Left ventricle myocardium inferior (tissue), 1 donor: ENCODE data around the gene FBLN2. TPM values are rescaled to one million over a fixed set of nuclear protein-coding genes. Genes with fewer than 3 reads are reported as not detected.

Experiments
- DNase-seq: peaks from one replicate; pipeline ENCODE4 v3.0.0-alpha.2; 2020
- H3K27ac ChIP-seq: fragments of 200-600 bp; replicated peaks from 2 replicates; pipeline ENCODE4 v1.8.0; 2021
- H3K27me3 ChIP-seq: fragments of 200-600 bp; 2 replicates; pipeline ENCODE4 v1.8.0; 2021; ENCODE audit warnings: low read depth
- H3K36me3 ChIP-seq: fragments of 200-600 bp; 2 replicates; pipeline ENCODE4 v1.8.0; 2021
- H3K4me1 ChIP-seq: fragments of 200-600 bp; 2 replicates; pipeline ENCODE4 v1.8.0; 2021
- H3K4me3 ChIP-seq: fragments of 200-600 bp; 2 replicates; pipeline ENCODE4 v1.8.0; 2021; ENCODE audit warnings: mild to moderate bottlenecking, moderate library complexity
- H3K9me3 ChIP-seq: fragments of 200-600 bp; replicated peaks from 2 replicates; pipeline ENCODE4 v1.8.0; 2021
- intact Hi-C: fragments of 100-400 bp; cut with micrococcal nuclease; formaldehyde crosslinking; loops from one replicate; pipeline ENCODE4 v1.11.0; 2022
- total RNA-seq: library from RNA; stranded (reverse); fragmentation: NEBNext Ultra II Directional; extraction: Animal tissue kit (Norgen Biotek cat#: 25700); gene quantifications from one replicate; pipeline ENCODE4 v1.2.1, GENCODE V29; 2021
- TF ChIP-seq, protein P1 (sequence below): fragments of 200-600 bp; IDR thresholded peaks from 2 replicates; pipeline ENCODE4 v1.8.0; 2021; ENCODE audit warnings: antibody characterized with exemption, mild to moderate bottlenecking, borderline replicate concordance
- donor health status: DM: no; HTN: yes; CAD: no; lungs with severe emphysema.

The FBLN2 gene
- total RNA-seq, 1 donor from 2014 or later, result 56.7 TPM

DNA sequence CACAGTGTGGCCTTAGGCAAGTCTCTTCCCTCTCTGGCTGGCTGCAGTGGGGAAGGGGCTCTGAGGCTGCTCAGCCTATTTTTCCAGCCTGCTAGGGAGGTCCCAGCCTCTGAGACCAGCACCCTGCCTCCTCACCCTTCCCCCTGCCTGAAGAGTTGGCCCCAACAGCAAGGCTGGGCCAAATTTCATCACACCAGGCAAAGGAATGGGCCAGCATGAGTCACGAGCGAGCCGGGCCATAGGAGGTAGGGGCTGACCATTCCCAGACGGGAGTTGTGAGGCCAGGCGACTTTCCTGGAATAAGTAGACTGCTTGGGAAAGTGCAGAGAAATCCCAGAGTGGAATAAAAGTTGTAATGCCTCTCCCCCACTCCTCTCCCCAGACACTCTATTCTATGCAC is 5.7 kb upstream of the FBLN2 start:
- peaks cover 36% of the 10 kb centered on the region for H3K27me3 ChIP-seq
- intact Hi-C loops, result no loop called here
- DNase-seq, result peak; percentile 81
- peaks cover 12% of the 10 kb centered on the region for H3K9me3 ChIP-seq
- no peaks in the 10 kb centered on the region for H3K36me3 ChIP-seq
- H3K4me1 ChIP-seq, result peaks cover 31% of the 10 kb centered on the region
- peak overlapping the region; percentile 77 for H3K27ac ChIP-seq
- no peak overlapping the region for H3K4me3 ChIP-seq
- TF ChIP-seq, protein P1, sequence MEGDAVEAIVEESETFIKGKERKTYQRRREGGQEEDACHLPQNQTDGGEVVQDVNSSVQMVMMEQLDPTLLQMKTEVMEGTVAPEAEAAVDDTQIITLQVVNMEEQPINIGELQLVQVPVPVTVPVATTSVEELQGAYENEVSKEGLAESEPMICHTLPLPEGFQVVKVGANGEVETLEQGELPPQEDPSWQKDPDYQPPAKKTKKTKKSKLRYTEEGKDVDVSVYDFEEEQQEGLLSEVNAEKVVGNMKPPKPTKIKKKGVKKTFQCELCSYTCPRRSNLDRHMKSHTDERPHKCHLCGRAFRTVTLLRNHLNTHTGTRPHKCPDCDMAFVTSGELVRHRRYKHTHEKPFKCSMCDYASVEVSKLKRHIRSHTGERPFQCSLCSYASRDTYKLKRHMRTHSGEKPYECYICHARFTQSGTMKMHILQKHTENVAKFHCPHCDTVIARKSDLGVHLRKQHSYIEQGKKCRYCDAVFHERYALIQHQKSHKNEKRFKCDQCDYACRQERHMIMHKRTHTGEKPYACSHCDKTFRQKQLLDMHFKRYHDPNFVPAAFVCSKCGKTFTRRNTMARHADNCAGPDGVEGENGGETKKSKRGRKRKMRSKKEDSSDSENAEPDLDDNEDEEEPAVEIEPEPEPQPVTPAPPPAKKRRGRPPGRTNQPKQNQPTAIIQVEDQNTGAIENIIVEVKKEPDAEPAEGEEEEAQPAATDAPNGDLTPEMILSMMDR, result no peak

DNA sequence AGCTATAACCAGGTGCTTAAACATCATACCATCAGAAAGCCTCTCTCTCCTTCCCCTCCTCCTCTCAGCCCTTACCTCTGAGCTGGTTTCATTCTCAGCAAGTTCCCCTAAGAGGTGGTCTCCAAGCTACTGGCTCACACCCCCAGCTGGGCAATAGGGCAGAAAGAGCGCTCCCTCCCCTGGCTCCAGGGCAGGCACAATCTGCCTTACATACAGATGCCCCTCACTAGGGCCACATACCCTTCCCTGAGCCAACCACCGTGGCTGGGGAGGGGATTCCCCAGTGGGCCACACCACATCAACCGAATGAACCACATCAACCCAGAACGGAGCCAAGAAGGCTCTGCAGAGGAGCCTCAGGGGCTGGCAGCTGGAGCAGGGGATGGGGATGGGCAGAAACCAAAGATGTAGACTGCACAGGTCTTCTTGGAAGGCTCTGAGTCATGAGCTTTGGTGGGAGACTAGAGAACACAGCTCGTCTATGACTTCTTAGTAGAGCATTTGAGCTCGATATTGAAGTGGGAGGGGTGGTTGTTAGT is 4.6 kb upstream of the FBLN2 start:
- Histone ChIP-seq H3K9me3 (peaks cover 12% of the 10 kb centered on the region), H3K36me3 (no peaks in the 10 kb centered on the region), H3K4me3 (no peak overlapping the region), H3K27me3 (peaks cover 47% of the 10 kb centered on the region), H3K27ac (peak overlapping the region; percentile 77), H3K4me1 (peaks cover 35% of the 10 kb centered on the region)
- TF ChIP-seq, protein P1, result no peak
- intact Hi-C loops, result no loop called here
- DNase-seq, result no peak

DNA sequence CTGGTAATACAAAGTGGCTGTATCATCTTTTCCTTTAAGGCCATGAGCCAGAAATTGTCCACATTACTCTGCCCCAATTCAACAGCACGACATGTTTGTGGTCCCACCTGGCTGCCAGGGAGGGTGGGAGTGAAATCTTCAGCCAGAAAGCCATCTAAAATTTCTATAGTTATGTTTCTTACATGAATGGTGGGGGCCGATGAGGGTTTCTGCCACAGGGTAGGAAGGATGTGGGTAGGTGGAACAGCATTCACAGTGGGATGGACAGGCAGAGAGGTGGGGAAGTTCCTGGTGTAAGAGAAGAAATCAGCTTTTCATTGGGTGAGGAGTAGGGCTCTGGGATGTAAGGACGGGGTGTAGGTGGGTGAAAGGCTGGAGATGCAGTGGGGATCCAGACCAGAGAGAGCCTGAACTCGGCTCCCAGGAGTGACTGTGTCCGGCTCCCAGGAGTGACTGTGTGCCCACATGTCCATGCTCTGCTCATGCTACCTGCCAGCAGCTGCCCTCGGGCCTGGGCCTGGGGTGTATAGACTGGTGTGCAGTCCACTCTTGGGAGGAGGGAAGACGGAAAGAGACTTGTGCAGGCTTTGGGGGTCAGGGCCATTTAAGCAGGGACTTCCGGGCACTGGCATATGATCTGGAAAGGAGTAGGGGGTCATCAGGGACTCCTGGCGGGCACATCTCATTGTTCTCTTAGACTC is 3.8 kb upstream of the FBLN2 start:
- Histone ChIP-seq H3K4me1 (peaks cover 30% of the 10 kb centered on the region), H3K4me3 (no peak overlapping the region), H3K27me3 (peaks cover 54% of the 10 kb centered on the region), H3K9me3 (peaks cover 12% of the 10 kb centered on the region), H3K36me3 (no peaks in the 10 kb centered on the region), H3K27ac (no peak overlapping the region)
- TF ChIP-seq, protein P1, result no peak
- DNase-seq, result no peak
- intact Hi-C loops, result no loop called here

- H3K27me3 ChIP-seq, result peaks cover 64% of the 10 kb centered on the region
- no peak overlapping the region for H3K4me3 ChIP-seq
- peaks cover 12% of the 10 kb centered on the region for H3K9me3 ChIP-seq
- H3K36me3 ChIP-seq, result no peaks in the 10 kb centered on the region
- TF ChIP-seq, protein P1, result no peak
- H3K4me1 ChIP-seq, result peaks cover 32% of the 10 kb centered on the region
- peak overlapping the region; percentile 82 for H3K27ac ChIP-seq
- DNase-seq, result no peak
- intact Hi-C loops, result no loop called here
Observed at GRCh38 chr3:13545952-13546454, 2.9 kb upstream of the FBLN2 start.

DNA sequence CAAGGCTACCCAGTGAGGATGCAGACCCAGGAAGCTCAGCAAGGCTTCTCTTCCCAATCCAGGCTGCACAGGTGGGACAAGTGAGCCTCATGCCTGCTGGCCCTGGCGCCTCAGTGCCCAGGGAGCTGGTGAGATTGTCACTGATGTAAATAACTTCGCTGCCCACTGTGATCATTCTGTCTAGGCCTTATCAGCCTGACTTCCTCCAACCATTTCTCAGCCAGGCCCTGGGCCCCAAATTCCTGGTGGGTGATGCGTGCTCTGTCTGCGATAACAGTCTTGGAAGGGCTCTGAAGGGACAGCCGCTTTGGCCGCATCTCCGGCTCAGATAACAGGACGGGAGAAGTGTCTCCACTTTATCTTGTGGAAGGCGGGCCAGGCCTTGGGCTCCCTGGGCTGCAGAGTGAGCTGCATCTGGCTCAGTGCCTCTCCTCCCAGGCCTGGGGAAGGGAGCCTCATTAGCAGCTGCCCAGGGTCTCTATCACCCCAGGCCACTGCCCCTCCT is 2.2 kb upstream of the FBLN2 start:
- Histone ChIP-seq H3K9me3 (peaks cover 8% of the 10 kb centered on the region), H3K4me3 (no peak overlapping the region), H3K27me3 (peaks cover 63% of the 10 kb centered on the region), H3K36me3 (no peaks in the 10 kb centered on the region), H3K4me1 (peaks cover 38% of the 10 kb centered on the region), H3K27ac (peak overlapping the region; percentile 82)
- peak; percentile 72 for DNase-seq
- intact Hi-C loops, result no loop called here
- TF ChIP-seq, protein P1, result no peak
